ENCODE measurements around the gene CDC37. TPM values are rescaled to one million over a fixed set of nuclear protein-coding genes. Genes with fewer than 3 reads are reported as not detected.

The CDC37 gene
- total RNA-seq, 2 experiments from 2014 or later: 242 to 252 TPM

DNA sequence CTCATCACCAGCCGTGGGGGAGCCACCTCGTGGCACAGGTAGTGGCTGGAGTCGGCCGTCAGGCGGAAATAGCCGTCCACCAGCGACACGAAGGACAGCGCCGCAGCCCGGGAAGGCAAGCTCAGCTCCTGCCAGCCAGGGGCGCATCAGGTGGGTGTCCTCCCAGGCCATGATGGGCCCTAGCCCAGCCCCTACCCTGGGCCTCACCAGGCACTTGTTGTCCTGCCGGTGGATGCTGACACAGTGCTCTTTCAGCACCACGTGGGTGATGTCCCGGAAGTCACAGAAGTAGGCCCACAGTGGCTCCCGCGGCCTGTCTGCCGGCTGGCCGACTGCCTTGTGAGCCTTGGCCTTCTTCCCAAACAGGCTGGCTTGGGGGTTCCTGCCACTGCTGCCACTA lies 38.7 kb downstream of the CDC37 start:
- no peaks in the 10 kb centered on the region for H3K9me3 Mint-ChIP-seq
- no peak for DNase-seq
- H3K36me3 Mint-ChIP-seq: peaks cover 23% of the 10 kb centered on the region
- no peak overlapping the region for H3K27ac Mint-ChIP-seq
- H3K27me3 Mint-ChIP-seq: no peaks in the 10 kb centered on the region
- no peak overlapping the region for H3K4me3 Mint-ChIP-seq
- H3K4me1 Mint-ChIP-seq: peaks cover 4% of the 10 kb centered on the region

DNA sequence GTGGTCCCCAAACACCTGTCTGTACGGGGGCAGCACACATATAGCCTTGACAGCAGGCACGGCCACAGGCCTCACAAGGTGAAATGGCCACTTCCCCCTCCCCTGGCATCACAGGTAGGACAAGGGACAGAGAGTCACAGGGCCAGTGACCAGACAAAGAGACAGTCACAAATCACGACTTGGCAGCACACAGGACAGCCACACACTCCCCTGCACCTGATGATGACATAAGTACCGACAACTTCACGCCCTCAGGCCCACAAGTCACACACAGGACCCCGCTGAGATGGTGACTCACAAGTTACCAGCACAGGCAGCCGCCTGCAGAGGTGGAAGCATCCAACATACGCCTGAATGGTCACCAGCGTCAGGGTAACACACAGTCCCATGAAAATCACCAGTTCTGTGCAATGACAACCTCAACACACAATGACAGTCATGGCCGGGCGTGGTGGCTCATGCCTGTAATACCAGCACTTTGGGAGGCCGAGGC lies 39.5 kb downstream of the CDC37 start:
- Mint-ChIP-seq H3K27ac (no peak overlapping the region), H3K4me3 (no peak overlapping the region), H3K9me3 (no peaks in the 10 kb centered on the region), H3K36me3 (peaks cover 20% of the 10 kb centered on the region), H3K4me1 (peaks cover 4% of the 10 kb centered on the region), H3K27me3 (no peaks in the 10 kb centered on the region)
- no peak for DNase-seq

DNA sequence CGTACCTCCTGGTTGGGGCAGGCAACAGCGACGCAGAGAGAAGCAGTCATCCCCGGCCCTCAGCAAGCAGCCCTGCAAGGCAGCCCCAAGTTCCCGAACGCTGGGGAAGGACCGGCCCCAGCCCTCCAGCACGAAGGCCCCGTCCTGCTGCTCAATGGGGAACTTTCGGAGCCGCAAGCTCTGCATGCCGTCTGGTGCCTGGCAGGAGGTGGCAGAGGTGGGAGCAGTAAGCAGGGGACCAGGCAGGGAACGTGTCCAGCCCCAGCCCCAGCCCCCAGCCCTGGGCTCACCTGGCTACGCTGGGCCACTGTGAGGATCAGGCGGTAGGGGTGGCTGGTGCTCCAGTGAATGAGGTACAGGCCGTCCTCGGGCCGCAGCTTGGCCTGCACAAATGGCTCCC lies 41.1 kb downstream of the CDC37 start:
- Mint-ChIP-seq H3K4me1 (no peaks in the 10 kb centered on the region), H3K4me3 (no peak overlapping the region), H3K9me3 (no peaks in the 10 kb centered on the region), H3K27me3 (no peaks in the 10 kb centered on the region), H3K27ac (no peak overlapping the region), H3K36me3 (peaks cover 14% of the 10 kb centered on the region)
- DNase-seq: no peak

DNA sequence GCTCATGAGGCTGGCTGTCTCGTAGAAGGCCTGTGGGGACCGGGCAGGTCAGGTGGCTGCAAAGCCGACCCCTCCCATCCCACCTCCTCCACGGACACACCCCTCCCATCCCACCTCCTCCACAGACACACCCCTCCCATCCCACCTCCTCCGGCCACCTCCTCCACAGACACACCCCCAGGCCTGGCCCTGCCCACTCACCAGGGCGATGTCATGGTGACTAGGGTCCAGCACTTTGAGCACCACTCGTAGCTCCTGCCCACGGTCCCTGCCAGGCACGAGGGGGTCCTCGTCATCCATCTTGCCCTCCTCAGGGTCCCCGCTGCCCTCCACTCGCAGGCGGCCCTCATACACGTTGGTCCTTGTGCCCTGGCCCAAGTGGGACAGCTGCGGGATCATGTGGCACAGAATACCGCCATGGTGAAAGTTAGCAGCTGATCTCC lies 41.8 kb downstream of the CDC37 start:
- Mint-ChIP-seq H3K36me3 (peaks cover 10% of the 10 kb centered on the region), H3K4me3 (no peak overlapping the region), H3K9me3 (no peaks in the 10 kb centered on the region), H3K27me3 (no peaks in the 10 kb centered on the region), H3K4me1 (no peaks in the 10 kb centered on the region), H3K27ac (no peak overlapping the region)
- no peak for DNase-seq

DNA sequence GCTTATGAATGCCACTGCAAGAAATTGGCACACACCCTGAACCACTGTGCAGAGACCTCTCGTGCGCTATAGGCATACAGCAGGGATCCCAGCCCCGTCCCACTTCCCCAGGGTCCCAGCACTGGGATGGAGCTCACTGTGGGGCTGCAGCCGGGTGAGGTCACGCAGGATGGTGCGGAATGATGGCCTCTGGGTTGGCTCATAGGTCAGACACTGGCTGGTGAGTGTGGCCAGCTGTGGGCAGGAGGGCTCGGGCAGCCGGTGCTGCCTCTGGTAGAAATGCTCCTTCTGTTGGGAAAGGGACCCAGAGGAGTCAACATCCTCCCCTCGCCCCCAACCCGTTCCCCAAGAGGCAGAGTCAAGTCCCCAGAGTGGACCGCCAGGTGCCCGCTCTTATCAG lies 46.9 kb downstream of the CDC37 start:
- Mint-ChIP-seq H3K4me3 (no peak overlapping the region), H3K4me1 (no peaks in the 10 kb centered on the region), H3K9me3 (no peaks in the 10 kb centered on the region), H3K27ac (no peak overlapping the region), H3K36me3 (peaks cover 30% of the 10 kb centered on the region), H3K27me3 (no peaks in the 10 kb centered on the region)
- DNase-seq: no peak

DNA sequence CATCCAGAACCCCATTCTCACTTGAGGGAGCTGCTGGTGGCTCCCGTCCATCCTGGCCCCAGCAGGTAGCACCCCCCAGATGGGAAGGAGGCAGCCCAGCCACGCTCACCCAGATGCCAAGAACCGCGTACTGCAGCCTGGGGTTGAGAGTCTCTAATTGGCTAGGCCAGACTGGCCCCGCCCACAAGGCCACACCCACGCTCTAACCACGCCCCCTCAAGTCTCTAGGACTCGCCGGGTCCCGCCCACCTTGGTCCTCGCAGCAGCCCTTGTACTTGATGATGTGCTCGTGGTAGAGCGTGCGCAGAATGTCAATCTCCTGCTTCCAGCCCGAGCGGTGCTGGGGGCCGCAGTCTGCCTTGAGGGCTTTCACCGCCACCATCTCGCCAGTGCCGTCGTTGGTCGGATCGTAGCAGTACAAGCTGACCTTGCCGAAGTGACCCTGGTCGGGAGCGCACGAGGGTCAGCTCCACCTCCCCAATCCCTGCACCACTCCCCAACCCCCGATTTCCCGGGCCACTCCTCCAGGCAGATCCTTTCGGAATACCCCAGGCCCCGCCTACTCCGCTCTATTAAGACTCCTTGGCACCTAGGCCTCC lies 49.5 kb downstream of the CDC37 start:
- Mint-ChIP-seq H3K4me3 (no peak overlapping the region), H3K27me3 (no peaks in the 10 kb centered on the region), H3K27ac (no peak overlapping the region), H3K36me3 (peaks cover 22% of the 10 kb centered on the region), H3K4me1 (no peaks in the 10 kb centered on the region), H3K9me3 (no peaks in the 10 kb centered on the region)
- DNase-seq: peak; percentile 63

DNA sequence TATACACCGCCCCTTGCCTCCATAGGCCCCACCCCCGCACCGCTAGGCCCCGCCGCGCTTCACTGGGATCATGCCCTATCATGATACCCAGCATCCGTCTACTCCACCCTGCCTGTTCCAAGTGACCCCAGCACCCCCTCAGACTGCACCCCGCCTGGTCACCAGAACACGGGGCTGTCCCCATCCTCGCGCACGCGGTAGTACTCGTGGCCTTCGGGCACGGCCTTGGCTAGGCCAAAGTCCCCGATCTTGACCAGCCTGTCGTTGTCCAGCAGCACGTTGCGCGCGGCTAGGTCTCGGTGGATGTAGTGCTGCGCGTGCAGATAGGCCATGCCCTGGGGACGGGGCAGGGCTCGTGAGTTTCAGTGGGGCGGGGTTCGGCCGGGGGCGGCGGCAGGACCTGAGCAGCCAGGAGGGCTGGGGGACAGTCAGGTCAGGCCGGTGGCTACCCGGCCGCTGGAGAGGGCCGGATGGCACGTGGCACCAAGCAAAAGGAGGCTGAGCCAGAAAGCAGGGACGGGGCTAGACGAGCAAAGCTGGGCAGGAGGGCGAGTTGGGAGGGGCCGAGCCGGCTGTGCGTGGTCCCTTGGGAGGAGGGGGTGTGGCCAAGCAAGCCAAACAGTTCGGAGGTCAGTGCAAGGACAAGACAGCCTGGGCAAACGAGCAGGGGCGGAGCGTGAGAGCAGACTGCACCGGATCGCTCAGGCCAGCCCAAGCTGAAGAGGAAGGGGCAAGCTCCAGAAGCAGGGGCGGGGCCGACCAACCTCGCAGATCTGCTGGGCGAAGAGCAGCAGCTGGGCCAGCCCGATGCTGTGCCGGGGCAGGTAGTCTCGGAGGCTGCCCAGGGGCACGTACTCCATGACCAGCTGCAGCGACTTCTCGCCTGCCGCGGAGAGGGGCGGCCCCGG lies 50.3 kb downstream of the CDC37 start:
- no peak for DNase-seq
- H3K4me3 Mint-ChIP-seq: no peak overlapping the region
- no peak overlapping the region for H3K27ac Mint-ChIP-seq
- no peaks in the 10 kb centered on the region for H3K4me1 Mint-ChIP-seq
- no peaks in the 10 kb centered on the region for H3K27me3 Mint-ChIP-seq
- H3K36me3 Mint-ChIP-seq: peaks cover 22% of the 10 kb centered on the region
- no peaks in the 10 kb centered on the region for H3K9me3 Mint-ChIP-seq

DNA sequence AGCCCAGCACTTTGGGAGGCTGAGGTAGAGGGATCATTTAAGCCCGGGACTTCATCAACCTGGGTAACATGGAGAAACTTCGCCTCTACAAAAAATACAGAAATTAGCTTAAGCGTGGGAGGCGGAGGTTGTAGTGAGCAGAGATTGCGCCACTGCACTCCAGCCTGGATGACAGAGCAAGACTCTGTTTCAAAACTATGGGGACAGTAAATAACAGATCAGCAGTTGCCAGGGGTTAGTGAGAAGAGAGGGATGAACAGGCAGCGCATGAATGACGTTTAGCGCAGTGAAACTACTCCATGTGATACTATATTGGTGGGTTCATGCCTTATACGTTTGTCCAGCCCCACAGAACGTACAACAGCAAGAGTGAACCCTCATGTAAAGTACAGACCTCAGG lies 56.8 kb downstream of the CDC37 start:
- Mint-ChIP-seq H3K4me1 (peaks cover 2% of the 10 kb centered on the region), H3K9me3 (no peaks in the 10 kb centered on the region), H3K4me3 (no peak overlapping the region), H3K27me3 (no peaks in the 10 kb centered on the region), H3K36me3 (no peaks in the 10 kb centered on the region), H3K27ac (no peak overlapping the region)
- no peak for DNase-seq

DNA sequence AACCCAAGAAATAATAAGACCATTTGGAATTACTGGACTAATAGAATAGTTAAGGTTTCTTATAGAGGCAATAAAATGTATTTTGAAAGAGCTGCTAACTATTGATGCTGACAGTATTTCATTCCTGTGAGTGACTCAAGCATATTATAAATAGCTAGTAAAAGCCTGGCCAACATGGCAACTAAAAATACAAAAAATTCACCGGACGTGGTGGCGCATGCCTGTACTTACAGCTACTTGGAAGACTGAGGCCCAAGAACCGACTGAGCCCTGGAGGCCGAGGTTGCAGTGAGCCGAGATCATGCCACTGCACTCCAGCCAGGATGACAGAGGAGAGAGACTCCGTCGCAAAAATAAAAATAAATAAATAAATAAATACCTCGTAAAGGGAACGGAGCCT lies 58.6 kb downstream of the CDC37 start:
- H3K4me1 Mint-ChIP-seq: peaks cover 4% of the 10 kb centered on the region
- no peaks in the 10 kb centered on the region for H3K9me3 Mint-ChIP-seq
- H3K27ac Mint-ChIP-seq: no peak overlapping the region
- no peak overlapping the region for H3K4me3 Mint-ChIP-seq
- DNase-seq: no peak
- no peaks in the 10 kb centered on the region for H3K36me3 Mint-ChIP-seq
- no peaks in the 10 kb centered on the region for H3K27me3 Mint-ChIP-seq

DNA sequence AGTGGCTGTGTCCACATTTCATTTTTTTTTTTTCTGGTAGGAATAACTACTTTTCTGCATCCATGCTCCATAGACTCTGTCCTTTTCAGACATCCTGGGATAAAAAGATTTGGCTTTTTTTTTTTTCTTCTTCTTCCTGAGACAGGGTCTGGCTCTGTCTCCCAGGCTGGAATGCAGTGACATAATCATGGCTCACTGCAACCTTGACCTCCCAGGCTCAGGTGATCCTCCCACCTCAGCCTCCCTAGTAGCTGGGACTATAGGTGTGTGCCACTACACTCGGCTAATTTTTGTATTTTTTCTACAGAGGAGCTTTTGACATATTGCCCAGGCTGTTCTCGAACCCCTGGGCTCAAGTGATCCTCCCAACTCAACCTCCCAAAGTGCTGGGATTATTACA lies 59.8 kb downstream of the CDC37 start:
- Mint-ChIP-seq H3K27me3 (no peaks in the 10 kb centered on the region), H3K9me3 (no peaks in the 10 kb centered on the region), H3K36me3 (no peaks in the 10 kb centered on the region), H3K4me1 (peaks cover 13% of the 10 kb centered on the region), H3K4me3 (no peak overlapping the region), H3K27ac (no peak overlapping the region)
- DNase-seq: no peak

Other genes starting within 250 kb of the CDC37 start
- 100 to 1,000 TPM; 337 to 352 TPM for gene DNMT1, start 208.6 kb downstream of the CDC37 start, total RNA-seq
- 1 to 10 TPM; 7.7 to 7.9 TPM for gene S1PR2, start 172.2 kb downstream of the CDC37 start, total RNA-seq
- gene MRPL4, start 151.3 kb downstream of the CDC37 start, total RNA-seq: 100 to 1,000 TPM; 179 to 182 TPM
- 10 to 100 TPM; 33.2 to 33.6 TPM for gene ICAM1, start 132.4 kb downstream of the CDC37 start, total RNA-seq
- gene ICAM4, start 116.6 kb downstream of the CDC37 start, total RNA-seq: under 1 TPM; 0.25 to 0.38 TPM
- gene ICAM5, start 113.6 kb downstream of the CDC37 start, total RNA-seq: 1 to 10 TPM in 1 of 2 experiments, under 1 TPM in 1; 0.95 to 1.0 TPM
- gene ZGLP1, start 93.7 kb downstream of the CDC37 start, total RNA-seq: 1 to 10 TPM; 3.4 to 4.0 TPM
- 10 to 100 TPM; 18.3 to 19.6 TPM for gene FDX2, start 87.5 kb downstream of the CDC37 start, total RNA-seq
- 100 to 1,000 TPM; 103 to 107 TPM for gene RAVER1, start 70.0 kb downstream of the CDC37 start, total RNA-seq
- 10 to 100 TPM; 76.3 to 79.6 TPM for gene ICAM3, start 63.9 kb downstream of the CDC37 start, total RNA-seq
- 100 to 1,000 TPM; 153 to 155 TPM for gene TYK2, start 23.0 kb downstream of the CDC37 start, total RNA-seq
- 10 to 100 TPM; 10.6 to 11.4 TPM for gene PDE4A, start 17.0 kb upstream of the CDC37 start, total RNA-seq
- 10 to 100 TPM; 69.3 to 72.2 TPM for gene KEAP1, start 99.8 kb upstream of the CDC37 start, total RNA-seq
- gene S1PR5, start 113.9 kb upstream of the CDC37 start, total RNA-seq: not detected
- gene ATG4D, start 140.4 kb upstream of the CDC37 start, total RNA-seq: 10 to 100 TPM; 25.1 to 26.4 TPM
- 10 to 100 TPM; 66.3 to 69.2 TPM for gene KRI1, start 162.5 kb upstream of the CDC37 start, total RNA-seq
- gene CDKN2D, start 165.4 kb upstream of the CDC37 start, total RNA-seq: 10 to 100 TPM; 55.8 to 62.3 TPM
- not detected for gene AP1M2, start 183.8 kb upstream of the CDC37 start, total RNA-seq
- 10 to 100 TPM; 70.6 to 71.6 TPM for gene SLC44A2, start 222.0 kb upstream of the CDC37 start, total RNA-seq

All from activated naive CD8-positive, alpha-beta T cell treated with anti-CD3 and anti-CD28 coated beads for 36 hours (primary cell).